ENCODE data around the gene ZNF845. TPM values are rescaled to one million over a fixed set of nuclear protein-coding genes. Genes with fewer than 3 reads are reported as not detected.

Gene ZNF845
- total RNA-seq (ENCODE audit: low replicate concordance), result 17.9 and 22.8 TPM in 2 replicates

- peak; percentile 97 for DNase-seq (ENCODE audit: low spot score)
- H3K4me3 Mint-ChIP-seq, result peak within 1 kb of the TSS; percentile 86
- Histone ChIP-seq H3K36me3 (no peaks in the 10 kb centered on the region), H2AFZ (replicated peaks) (peak within 1 kb of the TSS; percentile 92), H3F3A (ENCODE audit: low read depth) (peaks cover 21% of the 10 kb centered on the region), H3K79me2 (ENCODE audit: low read depth) (peaks cover 34% of the 10 kb centered on the region), H3K9ac (peak within 1 kb of the TSS; percentile 56), H4K20me1 (ENCODE audit: low read depth) (peaks cover 5% of the 10 kb centered on the region), H3K9me3 (ENCODE audit: low read depth) (no peaks in the 10 kb centered on the region), H3K4me2 (peak within 1 kb of the TSS; percentile 95), H3K27ac (peak within 1 kb of the TSS; percentile 68), H3K4me3 (peak within 1 kb of the TSS; percentile 81), H3K27me3 (no peaks in the 10 kb centered on the region), H3K4me1 (no peaks in the 10 kb centered on the region)
- H3K9me3 Mint-ChIP-seq, result peaks cover 35% of the 10 kb centered on the region
- H3K4me1 Mint-ChIP-seq, result peaks cover 4% of the 10 kb centered on the region
- H3K27ac Mint-ChIP-seq, result no peak within 1 kb of the TSS
- peaks cover 18% of the 10 kb centered on the region for H3K36me3 Mint-ChIP-seq
- TF ChIP-seq EZH2 (IDR thresholded peaks at IDR 0.05), result no peak
- no peak for TF ChIP-seq EZH2phosphoT487 (IDR thresholded peaks at IDR 0.05)
- TF ChIP-seq, protein P1, sequence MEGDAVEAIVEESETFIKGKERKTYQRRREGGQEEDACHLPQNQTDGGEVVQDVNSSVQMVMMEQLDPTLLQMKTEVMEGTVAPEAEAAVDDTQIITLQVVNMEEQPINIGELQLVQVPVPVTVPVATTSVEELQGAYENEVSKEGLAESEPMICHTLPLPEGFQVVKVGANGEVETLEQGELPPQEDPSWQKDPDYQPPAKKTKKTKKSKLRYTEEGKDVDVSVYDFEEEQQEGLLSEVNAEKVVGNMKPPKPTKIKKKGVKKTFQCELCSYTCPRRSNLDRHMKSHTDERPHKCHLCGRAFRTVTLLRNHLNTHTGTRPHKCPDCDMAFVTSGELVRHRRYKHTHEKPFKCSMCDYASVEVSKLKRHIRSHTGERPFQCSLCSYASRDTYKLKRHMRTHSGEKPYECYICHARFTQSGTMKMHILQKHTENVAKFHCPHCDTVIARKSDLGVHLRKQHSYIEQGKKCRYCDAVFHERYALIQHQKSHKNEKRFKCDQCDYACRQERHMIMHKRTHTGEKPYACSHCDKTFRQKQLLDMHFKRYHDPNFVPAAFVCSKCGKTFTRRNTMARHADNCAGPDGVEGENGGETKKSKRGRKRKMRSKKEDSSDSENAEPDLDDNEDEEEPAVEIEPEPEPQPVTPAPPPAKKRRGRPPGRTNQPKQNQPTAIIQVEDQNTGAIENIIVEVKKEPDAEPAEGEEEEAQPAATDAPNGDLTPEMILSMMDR (IDR thresholded peaks at IDR 0.05), result no peak
- H3K27me3 Mint-ChIP-seq (ENCODE audit: insufficient read depth, low read depth), result peaks cover 3% of the 10 kb centered on the region
Observed at GRCh38 chr19:53333463-53334449, at the start of gene ZNF845. ZNF845 (plus strand) TSS chr19:53333749; CDS start chr19:53341308, 7,559 bp downstream.

DNA sequence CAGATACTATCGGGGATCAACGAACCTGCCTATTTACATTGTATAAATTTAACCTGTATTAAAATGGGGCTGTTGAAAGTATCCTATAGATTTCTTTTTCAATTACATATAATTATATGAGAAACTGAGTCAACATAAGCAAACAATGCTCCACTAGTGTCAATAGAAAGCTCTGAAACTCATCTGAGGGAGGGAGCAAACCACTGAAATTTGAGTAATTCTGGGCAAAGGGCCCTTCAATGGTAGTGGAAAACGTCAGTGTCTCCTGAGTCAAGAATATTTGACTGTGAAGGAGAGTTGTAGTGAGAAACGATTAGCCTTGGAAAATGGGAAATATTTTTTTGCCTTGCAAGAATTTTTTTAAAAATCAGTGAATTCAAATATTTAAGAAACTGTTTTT lies 48.5 kb upstream of the ZNF845 start:
- no peaks in the 10 kb centered on the region for H3K27me3 ChIP-seq
- H3K9me3 ChIP-seq (ENCODE audit: low read depth), result no peaks in the 10 kb centered on the region
- H3K27ac ChIP-seq, result no peak overlapping the region
- no peak overlapping the region for H3K4me3 Mint-ChIP-seq
- no peaks in the 10 kb centered on the region for H3K36me3 ChIP-seq
- H3K36me3 Mint-ChIP-seq, result no peaks in the 10 kb centered on the region
- H3K4me1 ChIP-seq, result no peaks in the 10 kb centered on the region
- no peaks in the 10 kb centered on the region for H4K20me1 ChIP-seq (ENCODE audit: low read depth)
- peaks cover 5% of the 10 kb centered on the region for H3K27me3 Mint-ChIP-seq (ENCODE audit: insufficient read depth, low read depth)
- TF ChIP-seq, protein P1 (IDR thresholded peaks at IDR 0.05), result no peak
- TF ChIP-seq EZH2 (IDR thresholded peaks at IDR 0.05) (no peak), EZH2phosphoT487 (IDR thresholded peaks at IDR 0.05) (no peak)
- no peak for DNase-seq (ENCODE audit: low spot score)
- H3K9me3 Mint-ChIP-seq, result peaks cover 40% of the 10 kb centered on the region
- no peak overlapping the region for H3K4me2 ChIP-seq
- H3K4me1 Mint-ChIP-seq, result no peaks in the 10 kb centered on the region
- H3K4me3 ChIP-seq, result no peak overlapping the region
- H3K79me2 ChIP-seq (ENCODE audit: low read depth), result no peaks in the 10 kb centered on the region
- no peak overlapping the region for H3K9ac ChIP-seq
- no peak overlapping the region for H3K27ac Mint-ChIP-seq
- H2AFZ ChIP-seq (replicated peaks), result no peak overlapping the region
- H3F3A ChIP-seq (ENCODE audit: low read depth), result no peaks in the 10 kb centered on the region

- Histone ChIP-seq H2AFZ (replicated peaks) (no peak overlapping the region), H3F3A (ENCODE audit: low read depth) (peaks cover 9% of the 10 kb centered on the region), H3K79me2 (ENCODE audit: low read depth) (no peaks in the 10 kb centered on the region), H3K27ac (no peak overlapping the region), H3K36me3 (no peaks in the 10 kb centered on the region), H3K4me2 (no peak overlapping the region), H3K4me3 (no peak overlapping the region), H4K20me1 (ENCODE audit: low read depth) (no peaks in the 10 kb centered on the region), H3K9ac (no peak overlapping the region), H3K4me1 (no peaks in the 10 kb centered on the region), H3K27me3 (no peaks in the 10 kb centered on the region), H3K9me3 (ENCODE audit: low read depth) (no peaks in the 10 kb centered on the region)
- H3K36me3 Mint-ChIP-seq, result no peaks in the 10 kb centered on the region
- H3K27ac Mint-ChIP-seq, result no peak overlapping the region
- TF ChIP-seq EZH2 (IDR thresholded peaks at IDR 0.05) (no peak), EZH2phosphoT487 (IDR thresholded peaks at IDR 0.05) (no peak)
- TF ChIP-seq, protein P1 (IDR thresholded peaks at IDR 0.05), result no peak
- DNase-seq (ENCODE audit: low spot score), result no peak
- H3K27me3 Mint-ChIP-seq (ENCODE audit: insufficient read depth, low read depth), result peaks cover 4% of the 10 kb centered on the region
- no peaks in the 10 kb centered on the region for H3K4me1 Mint-ChIP-seq
- H3K4me3 Mint-ChIP-seq, result no peak overlapping the region
- peaks cover 54% of the 10 kb centered on the region for H3K9me3 Mint-ChIP-seq
Observed at GRCh38 chr19:53290758-53291549, 42.6 kb upstream of the ZNF845 start.

Data from neural progenitor cell (in vitro differentiated cells).